Activated B cell treated with CpG ODN at 0.5 μM for 24 hours (primary cell): ENCODE measurements around the gene RAB35. TPM values are rescaled to one million over a fixed set of nuclear protein-coding genes. Genes with fewer than 3 reads are reported as not detected.

ENCODE experiments used
- ATAC-seq: fragments of 200-7000 bp; cut with Tn5 transposase; one replicate; pipeline ENCODE4 v1.10.0; 2021; ENCODE audit warnings: low read depth, mild to moderate bottlenecking, moderate library complexity
- CTCF ChIA-PET: fragments of 350-600 bp; sonication (Branson Sonifier 250); formaldehyde crosslinking; loops from one replicate; lab custom pipeline; 2021; ENCODE audit warnings: antibody characterized with exemption; lab: Charles Lee
- POLR2A ChIA-PET: fragments of 350-600 bp; sonication (Branson Sonifier 250); formaldehyde crosslinking; loops from one replicate; lab custom pipeline; 2021; ENCODE audit warnings: antibody characterized with exemption; lab: Charles Lee
- DNase-seq: peaks from one replicate; pipeline ENCODE4 v3.0.0; 2022
- H3K27ac Mint-ChIP-seq: one replicate; pipeline ENCODE4 v1.8.0; 2020; ENCODE audit warnings: mixed read lengths
- H3K27me3 Mint-ChIP-seq: one replicate; pipeline ENCODE4 v1.8.0; 2021; ENCODE audit warnings: mixed read lengths
- H3K36me3 Mint-ChIP-seq: one replicate; pipeline ENCODE4 v1.8.0; 2021; ENCODE audit warnings: low read depth, mixed read lengths
- H3K4me1 Mint-ChIP-seq: one replicate; pipeline ENCODE4 v1.8.0; 2021; ENCODE audit warnings: mixed read lengths
- H3K4me3 Mint-ChIP-seq: one replicate; pipeline ENCODE4 v1.8.0; 2020; ENCODE audit warnings: mild to moderate bottlenecking, mixed read lengths
- H3K9me3 Mint-ChIP-seq: one replicate; pipeline ENCODE4 v1.8.0; 2020; ENCODE audit warnings: mixed read lengths
- intact Hi-C: fragments of 100-400 bp; cut with micrococcal nuclease; formaldehyde crosslinking; loops from one replicate; pipeline ENCODE4 v1.15.1; 2024
- total RNA-seq: library from RNA; stranded (reverse); gene quantifications from 2 replicates; pipeline ENCODE4 v1.2.3, GENCODE V29; 2022
- TF ChIP-seq, protein P1 (sequence below): fragments of 200-600 bp; IDR thresholded peaks from one replicate; pipeline ENCODE4 v1.8.0; 2022; ENCODE audit warnings: antibody characterized with exemption, mild to moderate bottlenecking

RAB35 gene
- total RNA-seq, 1 donor from 2014 or later: 45.6 TPM

DNA sequence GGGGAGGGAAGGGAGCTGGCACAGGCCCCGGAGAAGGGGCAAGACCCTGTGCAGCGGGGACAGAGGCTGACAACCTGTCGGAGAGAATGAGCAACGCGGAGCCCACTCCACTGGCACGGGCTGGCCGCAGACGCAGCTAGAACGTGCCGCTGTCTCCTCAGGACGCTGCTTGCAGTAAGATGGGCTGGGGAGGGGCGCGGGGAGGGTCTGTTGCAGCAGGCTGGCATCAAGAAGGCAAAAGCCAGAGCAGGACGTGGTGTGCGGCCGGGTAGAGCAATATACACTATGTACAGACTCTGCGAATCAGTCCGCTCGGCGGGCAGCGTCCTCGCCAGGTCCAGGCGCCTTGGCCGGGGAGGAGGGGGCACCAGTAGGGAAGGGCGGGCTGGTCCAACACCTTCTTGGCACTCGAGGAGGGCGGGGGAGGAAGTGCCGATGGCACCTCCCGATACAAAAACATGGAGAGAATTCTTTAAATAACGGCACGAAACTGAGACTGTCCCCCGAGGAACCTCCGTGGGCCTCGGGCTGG, 19.8 kb downstream of the RAB35 start:
- peaks cover 62% of the 10 kb centered on the region for H3K36me3 Mint-ChIP-seq
- H3K4me1 Mint-ChIP-seq: peaks cover 5% of the 10 kb centered on the region
- POLR2A ChIA-PET: no interaction called here
- CTCF ChIA-PET: interaction anchor here (1.8 kb wide), 1 partner anchor 10 kb away, joined by 4 read pairs; no protein-coding TSS in a partner anchor
- H3K9me3 Mint-ChIP-seq: no peaks in the 10 kb centered on the region
- TF ChIP-seq, protein P1, sequence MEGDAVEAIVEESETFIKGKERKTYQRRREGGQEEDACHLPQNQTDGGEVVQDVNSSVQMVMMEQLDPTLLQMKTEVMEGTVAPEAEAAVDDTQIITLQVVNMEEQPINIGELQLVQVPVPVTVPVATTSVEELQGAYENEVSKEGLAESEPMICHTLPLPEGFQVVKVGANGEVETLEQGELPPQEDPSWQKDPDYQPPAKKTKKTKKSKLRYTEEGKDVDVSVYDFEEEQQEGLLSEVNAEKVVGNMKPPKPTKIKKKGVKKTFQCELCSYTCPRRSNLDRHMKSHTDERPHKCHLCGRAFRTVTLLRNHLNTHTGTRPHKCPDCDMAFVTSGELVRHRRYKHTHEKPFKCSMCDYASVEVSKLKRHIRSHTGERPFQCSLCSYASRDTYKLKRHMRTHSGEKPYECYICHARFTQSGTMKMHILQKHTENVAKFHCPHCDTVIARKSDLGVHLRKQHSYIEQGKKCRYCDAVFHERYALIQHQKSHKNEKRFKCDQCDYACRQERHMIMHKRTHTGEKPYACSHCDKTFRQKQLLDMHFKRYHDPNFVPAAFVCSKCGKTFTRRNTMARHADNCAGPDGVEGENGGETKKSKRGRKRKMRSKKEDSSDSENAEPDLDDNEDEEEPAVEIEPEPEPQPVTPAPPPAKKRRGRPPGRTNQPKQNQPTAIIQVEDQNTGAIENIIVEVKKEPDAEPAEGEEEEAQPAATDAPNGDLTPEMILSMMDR: no peak
- H3K27me3 Mint-ChIP-seq: no peaks in the 10 kb centered on the region
- ATAC-seq: no peak
- H3K27ac Mint-ChIP-seq: no peak overlapping the region
- intact Hi-C loops: no loop called here
- no peak for DNase-seq
- no peak overlapping the region for H3K4me3 Mint-ChIP-seq

DNA sequence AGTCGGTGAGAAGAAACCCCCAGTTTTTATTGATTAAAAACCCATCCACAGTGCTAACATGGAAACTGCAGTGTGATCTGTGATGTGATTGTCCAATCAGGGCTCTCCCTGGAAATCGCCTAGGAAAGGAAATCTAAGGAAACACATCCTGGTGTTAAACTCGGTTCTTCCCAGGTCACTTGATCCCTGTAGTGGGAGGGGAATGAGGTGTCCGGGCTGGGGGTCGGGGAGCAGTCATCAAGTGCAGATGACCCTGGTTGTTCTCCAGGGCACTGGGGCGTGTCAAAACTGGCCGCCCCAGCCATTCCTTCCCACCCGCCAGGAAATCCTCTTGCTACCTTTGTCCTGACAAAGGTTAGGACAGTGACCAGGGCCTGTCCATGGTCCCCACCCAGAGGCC, 20.8 kb downstream of the RAB35 start:
- H3K4me3 Mint-ChIP-seq: no peak overlapping the region
- CTCF ChIA-PET: interaction anchor here (1.8 kb wide), 1 partner anchor 9 kb away, joined by 4 read pairs; no protein-coding TSS in a partner anchor
- intact Hi-C loops: no loop called here
- TF ChIP-seq, protein P1: no peak
- H3K27me3 Mint-ChIP-seq: no peaks in the 10 kb centered on the region
- no peaks in the 10 kb centered on the region for H3K4me1 Mint-ChIP-seq
- no peak for DNase-seq
- no peaks in the 10 kb centered on the region for H3K9me3 Mint-ChIP-seq
- peaks cover 65% of the 10 kb centered on the region for H3K36me3 Mint-ChIP-seq
- H3K27ac Mint-ChIP-seq: no peak overlapping the region
- ATAC-seq: no peak
- POLR2A ChIA-PET: no interaction called here

GRCh38 chr12:120095331-120095730, 21.2 kb downstream of the RAB35 start:
- Mint-ChIP-seq H3K4me1 (no peaks in the 10 kb centered on the region), H3K27me3 (no peaks in the 10 kb centered on the region), H3K36me3 (peaks cover 63% of the 10 kb centered on the region), H3K4me3 (no peak overlapping the region), H3K27ac (no peak overlapping the region), H3K9me3 (no peaks in the 10 kb centered on the region)
- ChIA-PET POLR2A (no interaction called here), CTCF (interaction anchor here (1.8 kb wide), 1 partner anchor 8 kb away, joined by 4 read pairs; no protein-coding TSS in a partner anchor)
- ATAC-seq (no peak), DNase-seq (no peak)
- TF ChIP-seq, protein P1: no peak
- intact Hi-C loops: no loop called here

- no peaks in the 10 kb centered on the region for H3K27me3 Mint-ChIP-seq
- H3K27ac Mint-ChIP-seq: no peak overlapping the region
- TF ChIP-seq, protein P1: no peak
- POLR2A ChIA-PET: no interaction called here
- H3K9me3 Mint-ChIP-seq: no peaks in the 10 kb centered on the region
- CTCF ChIA-PET: no interaction called here
- ATAC-seq (no peak), DNase-seq (no peak)
- H3K4me3 Mint-ChIP-seq: no peak overlapping the region
- peaks cover 59% of the 10 kb centered on the region for H3K36me3 Mint-ChIP-seq
- no peaks in the 10 kb centered on the region for H3K4me1 Mint-ChIP-seq
- intact Hi-C loops: no loop called here
Observed at GRCh38 chr12:120094485-120094884, 22.1 kb downstream of the RAB35 start.

DNA sequence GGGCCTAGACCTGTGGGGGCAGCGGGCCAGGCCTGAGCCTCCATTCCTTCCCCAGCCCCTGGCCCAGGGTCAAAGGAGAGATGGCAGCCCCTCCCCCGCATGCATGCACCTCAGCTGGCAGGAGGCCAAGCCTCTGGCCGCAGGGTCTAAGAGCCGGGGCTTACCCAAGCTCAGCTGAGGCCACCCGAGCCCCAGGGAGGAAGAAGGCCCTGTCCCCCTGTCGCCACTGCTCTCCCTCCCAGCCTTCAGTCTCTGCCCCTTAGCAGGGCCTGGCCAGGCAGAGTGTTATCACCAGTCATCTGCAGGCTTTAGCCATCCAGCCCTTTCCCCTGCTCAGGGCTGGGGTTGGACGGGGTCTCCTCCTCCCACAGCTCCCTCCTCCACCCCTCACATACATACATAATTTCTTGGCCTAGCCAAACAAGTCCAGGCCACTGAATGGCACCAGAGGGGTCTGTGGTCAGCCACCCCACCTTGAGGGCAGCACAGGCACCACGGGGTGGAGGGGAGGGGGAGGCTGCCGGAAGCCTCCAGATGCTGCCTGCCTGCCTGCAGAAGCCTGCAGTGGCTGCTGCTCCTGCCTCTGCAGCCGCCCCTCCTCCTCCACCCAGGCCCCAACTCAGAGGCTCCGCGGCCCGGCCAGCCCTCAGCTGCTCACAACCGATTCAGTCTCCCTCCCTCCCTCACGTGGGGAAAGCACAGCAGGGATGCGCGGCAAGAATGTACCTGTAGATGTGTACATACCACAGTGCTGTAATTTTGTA, 22.8 kb downstream of the RAB35 start:
- Mint-ChIP-seq H3K4me1 (no peaks in the 10 kb centered on the region), H3K27ac (no peak overlapping the region), H3K36me3 (peaks cover 57% of the 10 kb centered on the region), H3K9me3 (no peaks in the 10 kb centered on the region), H3K27me3 (no peaks in the 10 kb centered on the region), H3K4me3 (no peak overlapping the region)
- ChIA-PET CTCF (no interaction called here), POLR2A (no interaction called here)
- TF ChIP-seq, protein P1: no peak
- intact Hi-C loops: no loop called here
- no peak for ATAC-seq
- no peak for DNase-seq
